ENCODE results near the gene NDRG3. TPM values are rescaled to one million over a fixed set of nuclear protein-coding genes. Genes with fewer than 3 reads are reported as not detected.
"Not testable (repeated sequence)": the region's sequence is repeated elsewhere in the genome, so short reads cannot be mapped to it uniquely, and the experiment has no call there.

The NDRG3 gene
- total RNA-seq, 1 donor, result 30.7 TPM

DNA sequence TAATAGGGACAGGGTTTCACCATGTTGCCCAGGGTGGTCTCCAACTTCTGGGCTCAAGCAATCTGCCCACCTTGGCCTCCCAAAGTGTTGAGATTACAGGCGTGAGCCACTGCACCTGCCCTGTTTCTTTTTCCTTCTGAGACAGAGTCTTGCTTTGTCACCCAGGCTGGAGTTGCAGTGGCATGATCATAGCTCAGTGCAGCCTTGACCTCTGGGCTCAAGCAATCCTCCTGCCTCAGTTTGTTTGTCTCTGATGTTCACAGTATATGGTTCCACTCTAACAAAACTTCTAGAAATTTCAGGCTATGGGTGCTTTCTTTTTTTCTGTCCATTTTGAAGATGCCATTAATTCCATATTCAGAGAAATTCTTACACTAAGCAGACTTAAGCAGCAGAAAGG is 33.1 kb downstream of the NDRG3 start:
- no peak for DNase-seq (ENCODE audit: low read depth)
- TF ChIP-seq, protein P1, sequence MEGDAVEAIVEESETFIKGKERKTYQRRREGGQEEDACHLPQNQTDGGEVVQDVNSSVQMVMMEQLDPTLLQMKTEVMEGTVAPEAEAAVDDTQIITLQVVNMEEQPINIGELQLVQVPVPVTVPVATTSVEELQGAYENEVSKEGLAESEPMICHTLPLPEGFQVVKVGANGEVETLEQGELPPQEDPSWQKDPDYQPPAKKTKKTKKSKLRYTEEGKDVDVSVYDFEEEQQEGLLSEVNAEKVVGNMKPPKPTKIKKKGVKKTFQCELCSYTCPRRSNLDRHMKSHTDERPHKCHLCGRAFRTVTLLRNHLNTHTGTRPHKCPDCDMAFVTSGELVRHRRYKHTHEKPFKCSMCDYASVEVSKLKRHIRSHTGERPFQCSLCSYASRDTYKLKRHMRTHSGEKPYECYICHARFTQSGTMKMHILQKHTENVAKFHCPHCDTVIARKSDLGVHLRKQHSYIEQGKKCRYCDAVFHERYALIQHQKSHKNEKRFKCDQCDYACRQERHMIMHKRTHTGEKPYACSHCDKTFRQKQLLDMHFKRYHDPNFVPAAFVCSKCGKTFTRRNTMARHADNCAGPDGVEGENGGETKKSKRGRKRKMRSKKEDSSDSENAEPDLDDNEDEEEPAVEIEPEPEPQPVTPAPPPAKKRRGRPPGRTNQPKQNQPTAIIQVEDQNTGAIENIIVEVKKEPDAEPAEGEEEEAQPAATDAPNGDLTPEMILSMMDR (IDR thresholded peaks at IDR 0.05; ENCODE audit: insufficient read depth, low read depth, low read length), result no peak
- H3K4me3 ChIP-seq (ENCODE audit: low read depth, low read length), result no peak overlapping the region

DNA sequence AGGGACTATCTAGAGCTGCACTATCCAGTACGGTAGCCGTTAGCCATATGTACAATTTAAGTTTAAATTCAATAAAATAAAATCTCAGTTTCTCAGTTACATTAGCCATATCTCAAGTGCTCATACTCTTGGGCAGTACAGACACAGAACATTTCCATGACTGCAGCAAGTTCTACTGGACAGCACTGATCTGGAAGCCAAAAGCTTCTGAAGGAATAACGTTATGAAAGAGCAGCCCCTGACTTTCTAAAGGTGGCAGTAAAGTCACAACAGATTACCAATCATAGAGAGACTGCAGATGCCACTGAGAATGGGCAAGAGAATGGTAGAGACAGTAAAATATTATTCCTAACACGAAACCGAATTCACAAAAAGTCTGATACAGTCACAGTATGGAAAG is 36.8 kb downstream of the NDRG3 start:
- DNase-seq (ENCODE audit: low read depth), result no peak
- no peak overlapping the region for H3K4me3 ChIP-seq (ENCODE audit: low read depth, low read length)
- TF ChIP-seq, protein P1 (IDR thresholded peaks at IDR 0.05; ENCODE audit: insufficient read depth, low read depth, low read length), result no peak

DNA sequence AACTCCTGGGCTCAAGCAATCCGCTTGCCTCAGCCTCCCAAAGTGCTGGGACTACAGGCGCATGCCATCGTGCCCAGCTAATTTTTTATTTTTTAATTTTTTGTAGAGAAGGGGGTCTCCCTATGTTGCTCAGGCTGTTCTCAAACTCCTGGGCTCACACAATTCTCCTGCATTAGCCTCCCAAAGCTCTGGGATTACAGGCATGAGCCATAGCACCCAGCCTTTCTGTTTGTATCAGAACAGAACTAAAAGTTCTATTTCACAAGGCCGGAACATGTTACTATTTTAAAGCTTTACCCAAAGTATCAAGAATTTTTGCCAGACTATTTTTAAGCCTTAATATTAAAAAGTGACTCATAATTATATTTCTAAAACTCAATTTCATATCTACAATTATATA is 42.4 kb downstream of the NDRG3 start:
- TF ChIP-seq, protein P1 (IDR thresholded peaks at IDR 0.05; ENCODE audit: insufficient read depth, low read depth, low read length), result no peak
- DNase-seq (ENCODE audit: low read depth), result no peak

DNA sequence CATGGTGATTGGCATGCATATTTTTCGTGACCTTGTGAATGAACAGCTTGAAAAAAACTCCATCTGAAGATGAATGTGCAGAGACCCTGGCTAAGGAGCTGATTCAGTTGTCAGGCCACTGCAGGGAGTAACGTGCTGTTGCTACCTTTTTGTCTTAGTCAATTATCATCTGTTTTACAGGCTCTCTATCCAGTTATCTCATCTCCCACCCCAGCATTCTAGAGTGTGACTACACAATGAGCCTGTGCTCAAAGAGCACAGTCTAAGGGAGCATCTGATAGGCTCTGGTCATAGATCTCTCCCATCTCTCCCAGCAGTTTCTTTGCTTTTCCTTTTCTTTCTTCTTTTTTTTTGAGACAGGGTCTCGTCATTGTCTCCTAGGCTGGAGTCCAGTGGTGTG is 45.5 kb downstream of the NDRG3 start:
- no peak overlapping the region for H3K4me3 ChIP-seq (ENCODE audit: low read depth, low read length)
- DNase-seq (ENCODE audit: low read depth), result no peak
- TF ChIP-seq, protein P1 (IDR thresholded peaks at IDR 0.05; ENCODE audit: insufficient read depth, low read depth, low read length), result no peak

More for the DNA sequence above, 42.4 kb downstream of the NDRG3 start:
- no peak overlapping the region for H3K4me3 ChIP-seq (ENCODE audit: low read depth, low read length)

DNA sequence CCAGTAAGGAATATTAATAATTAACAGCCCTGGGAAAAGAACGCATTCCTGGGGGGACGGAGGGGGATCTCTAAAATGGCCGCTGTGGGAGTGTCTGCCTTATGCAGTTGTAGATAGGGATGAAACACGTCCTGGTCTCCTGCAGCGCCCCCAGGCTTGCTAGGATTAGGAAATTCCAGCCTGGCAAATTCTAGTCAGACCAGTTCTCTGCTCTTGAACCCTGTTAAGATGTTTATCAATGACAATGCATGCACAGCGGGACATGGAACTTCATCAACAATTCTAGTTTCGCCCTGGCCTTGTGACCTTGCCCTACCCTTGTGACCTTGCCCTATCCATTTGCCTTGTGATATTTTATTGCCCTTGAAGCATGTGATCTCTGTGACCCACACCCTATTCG is 50.4 kb downstream of the NDRG3 start:
- not testable (repeated sequence) for DNase-seq (ENCODE audit: low read depth); H3K4me3 ChIP-seq (ENCODE audit: low read depth, low read length)

DNA sequence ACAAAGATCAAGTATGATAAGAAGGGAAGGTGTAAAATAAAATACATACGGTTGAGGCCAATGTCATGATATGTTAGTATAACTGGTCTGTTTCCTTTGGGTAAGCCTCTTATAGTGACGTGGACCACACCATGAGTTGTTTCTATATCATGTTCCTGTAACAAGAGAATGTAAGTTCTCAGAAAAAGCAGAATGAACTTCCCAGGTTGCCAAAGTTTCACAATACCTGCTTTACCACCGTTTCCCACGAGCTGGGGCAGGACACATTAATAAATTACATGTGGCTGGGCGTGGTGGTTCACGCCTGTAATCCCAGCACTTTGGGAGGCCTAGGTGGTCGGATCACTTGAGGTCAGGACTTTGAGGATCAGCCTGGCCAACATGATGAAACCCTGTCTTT is 57.3 kb downstream of the NDRG3 start:
- no peak for DNase-seq (ENCODE audit: low read depth)
- H3K4me3 ChIP-seq (ENCODE audit: low read depth, low read length), result no peak overlapping the region
- TF ChIP-seq, protein P1 (IDR thresholded peaks at IDR 0.05; ENCODE audit: insufficient read depth, low read depth, low read length), result no peak

DNA sequence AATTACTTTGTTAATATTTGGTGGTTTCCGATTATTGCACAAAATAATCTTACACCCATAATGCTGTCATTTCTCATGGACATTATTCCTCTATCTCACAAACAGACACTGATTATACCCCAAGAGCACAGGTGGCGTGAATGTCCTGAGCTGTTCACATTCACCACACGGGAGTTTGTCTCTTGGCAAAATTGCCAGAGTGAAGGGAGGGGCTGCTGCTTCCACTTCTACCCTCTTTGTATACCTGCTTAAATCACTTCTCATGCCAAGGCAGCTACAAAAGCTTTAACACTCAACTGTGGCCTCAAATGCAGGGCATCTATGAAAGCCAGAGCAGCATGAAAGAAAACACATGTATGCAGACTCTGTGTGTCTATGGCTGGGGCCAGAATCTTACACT is 58.0 kb downstream of the NDRG3 start:
- TF ChIP-seq, protein P1 (IDR thresholded peaks at IDR 0.05; ENCODE audit: insufficient read depth, low read depth, low read length), result no peak
- no peak overlapping the region for H3K4me3 ChIP-seq (ENCODE audit: low read depth, low read length)
- no peak for DNase-seq (ENCODE audit: low read depth)

Data from fibroblast of villous mesenchyme (primary cell).